Ecto neural progenitor cell (in vitro differentiated cells): ENCODE measurements around the gene TFB2M.

Experiments
- DNase-seq: peaks from one replicate; pipeline ENCODE4 v3.0.0-alpha.2; 2018; ENCODE audit warnings: low spot score

TFB2M gene

DNA sequence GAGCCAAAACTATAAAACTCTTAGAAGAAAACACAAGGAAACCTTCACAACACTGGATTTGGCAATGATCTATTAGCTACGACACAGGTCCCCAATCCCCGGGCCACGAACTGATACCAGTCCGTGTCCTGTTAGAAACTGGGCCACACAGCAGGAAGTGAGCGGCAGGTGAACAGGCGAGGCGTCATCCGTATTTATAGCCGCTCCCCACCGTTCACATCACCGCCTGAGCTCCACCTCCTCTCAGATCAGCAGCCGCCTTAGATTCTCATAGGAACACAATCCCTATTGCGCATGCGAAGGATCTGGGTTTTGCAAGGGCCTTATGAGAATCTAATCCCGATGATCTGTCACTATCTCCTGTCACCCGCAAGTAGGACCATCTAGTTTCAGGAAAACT lies 11.9 kb downstream of the TFB2M start:
- DNase-seq: no peak

- no peak for DNase-seq
Observed at GRCh38 chr1:246552110-246552509, 14.0 kb downstream of the TFB2M start.

DNA sequence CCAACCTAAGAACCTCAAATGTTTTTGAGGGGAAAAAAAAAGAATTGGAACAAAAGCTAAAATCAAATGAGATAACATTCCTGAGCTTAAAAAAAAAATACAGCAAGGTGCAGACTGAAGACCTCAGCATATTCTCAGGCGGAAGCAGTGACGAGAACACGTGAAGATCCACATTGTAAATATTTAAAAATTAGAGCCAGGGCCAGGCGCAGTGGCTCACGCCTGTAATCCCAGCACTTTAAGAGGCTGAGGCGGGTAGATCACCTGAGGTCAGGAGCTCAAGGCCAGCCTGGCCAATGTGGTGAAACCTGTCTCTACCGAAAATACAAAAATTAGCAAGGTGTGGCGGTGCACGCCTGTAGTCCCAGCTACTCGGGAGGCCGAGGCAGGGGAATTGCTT lies 15.7 kb downstream of the TFB2M start:
- no peak for DNase-seq

- DNase-seq: no peak
Observed at GRCh38 chr1:246549665-246550064, 16.4 kb downstream of the TFB2M start.

DNA sequence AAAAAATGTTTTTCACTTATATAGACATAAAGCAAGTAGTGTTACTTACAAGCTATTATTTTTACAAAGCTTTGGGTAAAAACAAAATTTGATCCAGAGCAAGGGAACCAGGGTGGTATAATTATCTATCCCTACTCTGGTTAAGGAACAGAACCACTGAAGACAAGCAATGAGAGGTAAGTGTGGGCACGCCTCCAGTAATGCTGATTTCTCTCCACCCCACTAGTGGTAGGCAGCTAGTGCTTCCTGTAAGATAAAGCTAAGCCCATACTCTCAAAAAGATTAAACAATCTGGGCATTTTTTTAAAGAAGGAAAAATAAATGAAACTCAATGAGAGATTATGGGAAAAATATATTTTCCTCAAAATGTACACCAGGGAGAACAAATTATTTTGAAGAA lies 22.1 kb downstream of the TFB2M start:
- no peak for DNase-seq

GRCh38 chr1:246540738-246541491 lies 25.1 kb downstream of the TFB2M start:
- no peak for DNase-seq

- DNase-seq: no peak
Observed at GRCh38 chr1:246537887-246538286, 28.2 kb downstream of the TFB2M start.

DNA sequence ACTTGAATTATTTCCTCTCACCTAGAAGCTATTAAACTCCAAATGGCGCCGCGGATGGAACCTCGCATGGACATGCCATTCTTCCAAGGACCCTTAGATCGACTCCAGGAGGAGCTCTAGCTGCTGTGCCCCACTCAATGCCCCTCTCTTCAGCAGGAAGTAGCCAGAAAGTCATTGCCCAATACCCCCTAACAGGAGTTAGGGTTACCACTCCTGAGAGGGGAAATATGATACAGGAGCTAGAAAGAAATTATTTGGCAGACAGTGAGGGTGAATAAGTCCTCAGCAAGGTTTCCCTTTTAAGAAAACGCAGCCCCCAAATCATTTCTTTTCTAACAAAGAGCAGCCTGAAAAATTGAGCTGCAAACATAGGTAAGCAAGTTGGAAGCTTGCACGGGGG lies 28.6 kb downstream of the TFB2M start:
- no peak for DNase-seq

DNA sequence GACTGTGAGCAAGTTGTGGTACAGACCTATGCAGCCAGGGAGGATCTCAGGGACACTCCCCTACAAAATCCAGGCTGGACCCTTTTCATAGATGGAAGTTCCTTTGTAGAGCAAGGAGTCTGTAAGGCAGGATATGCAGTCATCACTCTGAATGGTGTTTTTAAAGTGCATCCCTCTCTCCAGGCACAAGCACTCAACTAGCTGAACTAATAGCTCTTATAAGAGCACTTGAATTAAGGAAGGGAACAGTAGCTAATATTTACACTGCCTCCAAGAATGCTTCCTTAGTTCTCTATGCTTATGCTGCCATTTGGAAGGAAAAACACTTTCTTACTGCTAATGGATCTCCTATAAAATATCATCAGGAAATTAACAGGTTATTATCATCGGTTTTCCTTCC lies 31.9 kb downstream of the TFB2M start:
- DNase-seq: no peak

DNA sequence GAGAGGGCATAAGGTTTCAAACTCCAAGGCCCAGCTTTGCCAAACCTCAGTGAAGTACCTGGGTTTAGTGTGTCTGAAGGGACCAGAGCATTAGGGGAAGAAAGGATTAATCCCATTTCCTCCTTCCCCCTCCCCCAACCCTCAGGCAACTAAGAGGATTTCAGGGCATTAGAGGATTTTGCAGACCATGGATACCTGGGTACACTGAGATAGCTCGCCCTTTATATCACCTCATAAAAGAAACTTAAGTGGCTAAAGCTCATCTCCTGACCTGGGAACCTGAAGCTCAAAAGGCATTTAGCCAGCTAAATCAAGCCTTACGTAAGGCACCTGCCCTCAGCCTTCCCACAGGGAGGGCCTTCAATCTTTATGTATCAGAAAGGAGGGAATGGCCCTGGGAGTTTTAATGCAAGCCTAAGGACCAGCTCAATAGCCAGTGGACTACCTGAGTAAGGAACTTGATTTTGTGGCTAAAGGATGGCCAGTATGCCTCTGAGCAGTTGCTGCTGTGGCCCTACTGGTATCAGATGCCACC lies 32.6 kb downstream of the TFB2M start:
- DNase-seq: no peak

DNA sequence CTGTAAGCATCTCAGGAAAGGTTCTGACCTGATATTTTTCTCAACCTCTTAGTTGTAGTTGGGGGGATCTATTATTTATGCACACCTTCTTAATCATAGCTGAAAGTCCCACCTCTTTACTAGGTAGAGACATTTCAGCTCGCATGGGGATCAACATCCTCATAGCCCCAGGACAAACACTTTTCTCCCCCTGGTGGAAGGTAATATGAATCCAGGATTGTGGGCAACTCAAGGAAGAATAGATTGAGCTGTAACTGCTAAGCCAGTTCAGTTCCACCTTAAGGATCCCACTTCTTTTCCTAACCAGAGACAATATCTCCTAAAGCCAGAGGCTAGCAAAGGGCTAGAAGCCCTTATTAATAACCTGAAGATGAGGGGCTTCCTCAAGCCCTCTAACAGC lies 33.5 kb downstream of the TFB2M start:
- no peak for DNase-seq

- no peak for DNase-seq
Observed at GRCh38 chr1:246530482-246530881, 35.6 kb downstream of the TFB2M start.

DNA sequence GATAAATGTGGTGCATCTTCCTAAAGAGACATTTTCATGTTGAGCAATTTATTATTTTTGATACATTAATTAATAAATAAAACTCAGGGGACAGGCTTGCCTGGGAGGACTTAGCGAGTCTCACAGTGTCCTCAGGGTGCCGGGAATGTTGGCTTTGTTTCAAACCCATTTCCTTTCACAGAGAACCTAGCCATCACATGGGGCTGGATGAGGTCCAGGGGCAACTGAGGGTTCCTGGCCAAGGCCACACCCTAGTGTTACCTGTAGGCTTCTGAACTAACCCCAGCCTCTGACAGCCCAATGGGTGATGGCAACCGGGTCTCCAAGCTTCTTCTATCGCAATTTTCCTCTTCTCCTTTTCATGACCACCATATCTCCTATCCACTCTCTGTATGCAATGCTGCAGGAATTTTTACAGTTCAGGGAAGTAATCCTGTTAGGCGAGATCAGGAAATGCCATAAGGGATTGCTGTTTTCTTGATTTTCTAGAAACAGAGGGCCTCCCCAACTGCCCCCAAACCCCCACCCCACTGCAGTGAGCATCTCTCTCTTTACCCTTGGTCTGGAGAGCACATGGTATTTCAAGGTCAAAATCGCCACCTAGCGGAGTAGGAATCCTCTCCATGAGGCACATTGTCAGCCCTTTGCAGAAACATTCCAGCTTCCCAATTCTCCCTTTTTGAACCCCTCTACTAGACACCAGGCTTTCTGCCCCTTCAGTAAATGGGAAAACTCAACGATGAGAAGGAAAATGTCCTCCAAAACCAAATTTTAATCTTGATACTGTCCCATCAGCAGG lies 36.9 kb downstream of the TFB2M start:
- DNase-seq: no peak

DNA sequence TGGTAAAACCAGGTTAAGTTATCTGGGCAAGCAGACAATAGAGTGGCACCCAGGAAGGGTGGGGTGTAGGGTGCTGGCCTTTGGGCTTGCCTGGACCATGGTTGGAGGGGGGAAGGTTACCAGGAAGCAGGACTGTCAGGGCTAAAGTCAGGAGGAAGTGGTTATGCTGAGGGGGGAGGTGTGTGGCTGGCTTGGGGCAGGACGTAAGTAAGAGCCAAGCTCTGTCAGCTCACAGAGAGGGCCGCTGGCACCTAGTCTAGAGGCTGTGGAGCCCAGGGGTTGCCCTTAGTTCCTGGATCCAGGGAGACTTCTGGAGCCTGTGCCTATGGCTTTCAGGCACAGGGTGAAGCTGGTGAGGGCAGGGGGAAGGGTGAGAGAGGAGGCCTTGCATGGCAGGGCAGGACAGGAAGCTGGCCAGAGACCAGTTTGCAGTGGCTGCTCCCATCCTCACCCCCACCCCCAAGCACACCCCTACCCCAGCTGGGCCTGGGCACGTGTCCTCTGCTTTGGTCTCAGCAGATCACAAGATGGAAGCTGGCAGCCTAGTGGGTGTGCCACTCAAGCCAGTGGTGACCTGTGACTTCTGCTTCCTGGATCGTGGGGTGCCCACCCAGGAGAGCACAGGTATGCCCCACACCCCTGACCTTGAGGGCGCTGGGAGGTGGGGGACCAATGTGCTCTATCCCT lies 38.5 kb downstream of the TFB2M start:
- DNase-seq: no peak

DNA sequence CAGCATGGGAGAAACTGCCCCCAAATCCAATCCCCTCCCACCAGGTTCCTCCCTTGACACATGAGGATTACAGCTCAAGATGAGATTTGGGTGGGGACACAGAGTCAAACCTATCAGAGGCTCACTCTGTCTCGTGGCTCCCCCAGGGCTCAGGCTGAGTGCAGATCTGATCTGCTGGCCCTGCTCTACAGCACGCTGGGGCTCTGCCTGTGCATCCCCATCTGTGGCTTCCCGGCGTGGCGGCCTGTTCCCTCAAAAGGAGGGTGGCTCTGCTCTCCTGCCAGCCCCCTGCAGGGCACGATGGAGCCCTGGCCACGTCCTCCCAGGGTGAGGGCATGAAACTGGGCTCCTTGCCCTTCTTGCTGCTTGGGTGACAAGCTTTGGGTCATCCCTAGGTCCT lies 39.1 kb downstream of the TFB2M start:
- DNase-seq: no peak

DNA sequence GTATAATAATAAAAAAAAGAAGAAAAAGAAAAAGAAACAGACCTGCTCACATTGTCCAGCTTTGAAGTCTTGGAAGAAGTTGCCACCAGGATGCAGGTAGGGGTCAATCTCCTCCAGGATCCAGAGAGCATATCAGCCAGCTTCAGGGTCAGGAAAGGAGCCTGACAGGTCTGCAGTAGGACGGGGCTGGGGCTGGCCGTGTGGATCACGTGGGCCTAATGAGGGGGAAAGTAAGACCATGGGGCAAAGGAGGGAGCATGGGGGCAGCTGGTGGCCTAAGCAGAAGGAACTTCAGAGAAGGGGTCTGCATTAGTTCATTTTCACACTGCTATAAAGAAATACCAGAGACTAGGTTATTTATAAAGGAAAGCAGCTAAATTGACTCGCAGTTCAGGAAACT lies 39.7 kb downstream of the TFB2M start:
- no peak for DNase-seq

- no peak for DNase-seq
Observed at GRCh38 chr1:246519514-246519913, 46.5 kb downstream of the TFB2M start.

DNA sequence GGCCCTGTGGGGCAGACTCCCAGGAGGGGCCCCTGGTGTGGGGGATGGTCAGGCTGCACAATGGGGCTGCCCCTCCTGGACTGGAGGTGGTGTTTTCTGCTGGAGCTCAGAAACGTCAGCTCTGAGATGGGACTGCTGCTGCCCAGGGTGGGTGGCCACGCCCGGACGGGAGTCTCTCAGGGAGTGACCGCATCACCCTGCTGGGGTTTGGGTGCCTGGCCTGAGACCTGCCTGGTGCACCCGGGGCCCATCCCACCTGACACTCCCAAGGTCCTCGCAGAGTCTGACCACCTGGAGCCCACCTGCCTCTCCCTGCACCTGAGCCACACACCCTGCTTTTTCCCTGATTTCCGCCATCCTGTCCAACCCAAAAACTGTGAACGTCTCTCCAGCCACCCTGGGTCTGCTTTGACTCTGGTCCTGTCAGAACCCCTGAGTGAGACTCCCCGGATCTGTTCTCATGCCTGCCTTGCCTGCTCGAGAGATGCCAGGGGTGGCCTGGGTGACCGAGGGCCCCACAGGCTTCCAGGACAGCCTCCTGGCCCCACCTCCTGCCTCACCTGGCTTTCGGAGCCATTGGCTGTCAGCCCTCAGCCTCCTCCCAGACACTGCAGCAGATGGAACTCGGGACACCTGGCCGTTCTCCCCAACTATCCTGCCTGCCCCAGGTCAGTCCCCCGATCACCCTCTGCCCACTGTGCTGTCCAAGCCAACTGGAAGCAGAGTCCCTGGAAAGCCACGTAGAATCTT lies 47.4 kb downstream of the TFB2M start:
- DNase-seq: no peak

- no peak for DNase-seq
Observed at GRCh38 chr1:246517391-246517790, 48.7 kb downstream of the TFB2M start.

DNA sequence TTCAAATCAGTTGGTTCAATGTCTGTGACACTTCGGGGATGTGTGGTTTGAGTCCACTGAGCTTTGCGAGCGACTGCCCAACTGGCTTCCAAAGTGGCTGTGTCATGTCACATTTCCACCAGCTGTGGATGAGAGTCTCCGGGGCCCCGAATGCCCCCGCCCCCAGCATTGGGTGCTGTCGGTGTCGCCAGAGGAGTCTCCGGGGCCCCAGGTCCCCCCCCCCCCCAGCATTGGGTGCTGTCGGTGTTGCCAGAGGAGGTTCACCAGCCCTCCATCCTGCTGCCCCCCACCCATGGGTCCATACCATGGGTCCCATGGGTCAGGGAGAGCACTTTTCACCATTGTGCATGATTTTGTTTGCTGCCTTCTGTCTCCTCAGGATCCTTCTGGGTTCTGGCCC lies 49.9 kb downstream of the TFB2M start:
- DNase-seq: no peak

DNA sequence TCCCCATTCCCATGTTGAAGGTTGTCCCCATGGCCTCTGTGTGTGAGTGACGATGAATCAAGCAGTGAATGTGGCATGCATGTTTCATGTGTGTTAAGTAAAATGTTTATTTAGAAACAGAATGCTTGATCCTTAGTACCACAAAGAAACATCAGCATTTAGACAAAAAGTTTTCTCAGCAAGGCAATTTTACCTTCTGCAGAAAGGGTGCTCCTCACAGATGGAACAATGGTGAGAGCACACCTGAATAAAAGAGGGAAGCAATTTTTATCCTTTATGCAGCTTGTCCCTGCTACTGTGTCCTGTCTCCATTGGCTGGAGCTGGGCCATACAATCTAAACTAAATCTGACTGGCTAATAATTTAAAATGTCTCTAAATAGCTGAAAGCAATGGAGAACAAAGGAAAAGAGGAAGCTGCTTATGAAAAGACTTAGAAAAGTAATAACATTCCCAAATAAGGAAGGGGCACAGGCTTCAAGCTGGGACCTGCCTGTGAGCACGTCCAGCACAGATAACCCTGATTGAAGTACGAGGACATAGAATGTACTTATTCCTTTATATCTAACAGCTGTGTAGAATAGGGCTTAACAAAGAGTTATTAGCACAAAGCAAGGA lies 50.6 kb downstream of the TFB2M start:
- no peak for DNase-seq
